Diencephalon (tissue), 1 donor: ENCODE data around the gene SPESP1. TPM values are rescaled to one million over a fixed set of nuclear protein-coding genes. Genes with fewer than 3 reads are reported as not detected.

Source experiments
- total RNA-seq: library from RNA; depleted of rRNA; stranded (reverse); fragments of >200 nt; gene quantifications from one replicate; pipeline ENCODE4 v1.2.3, GENCODE V29; 2014

SPESP1 gene
- total RNA-seq, result 4.8 TPM

GRCh38 chr15:68930268-68931022, at the start of gene SPESP1:
Gene SPESP1 (plus strand): TSS chr15:68930525. CDS start chr15:68930654, 129 bp downstream.

Other genes starting within 250 kb of the SPESP1 start
- 85.1 TPM for gene ANP32A, start 109.6 kb upstream of the SPESP1 start, total RNA-seq
- gene NOX5, start 84.2 kb downstream of the SPESP1 start, total RNA-seq, result 0.23 TPM
- gene GLCE, start 230.1 kb downstream of the SPESP1 start, total RNA-seq, result 59.1 TPM